DOHH2 (cell line): ENCODE results near the gene DNM1.

Experiments used
- H3F3A ChIP-seq: fragments of 200-600 bp; sonication (generic), shearing (Covaris generic); 2 replicates; pipeline ENCODE4 v1.6.0; 2016; ENCODE audit warnings: antibody characterized with exemption, mild to moderate bottlenecking; ENCODE audit not compliant: control insufficient read depth, insufficient read depth
- H3K27ac ChIP-seq: fragments of 200-600 bp; sonication (generic); 2 replicates; pipeline ENCODE4 v1.5.1; 2014; ENCODE audit warnings: low read depth, mild to moderate bottlenecking, low read length, moderate library complexity
- H3K27me3 ChIP-seq: fragments of 200-600 bp; sonication (generic); 2 replicates; pipeline ENCODE4 v1.6.1; 2014; ENCODE audit warnings: mild to moderate bottlenecking, low read length, mixed read lengths; ENCODE audit not compliant: control insufficient read depth
- H3K36me3 ChIP-seq: fragments of 200-600 bp; sonication (generic); 2 replicates; pipeline ENCODE4 v1.6.1; 2014; ENCODE audit warnings: mild to moderate bottlenecking, low read length, moderate library complexity, mixed read lengths; ENCODE audit not compliant: control insufficient read depth
- H3K4me1 ChIP-seq: fragments of 200-600 bp; sonication (generic); 2 replicates; pipeline ENCODE4 v1.6.1; 2014; ENCODE audit warnings: mild to moderate bottlenecking, low read length, mixed read lengths; ENCODE audit not compliant: control insufficient read depth
- H3K4me2 ChIP-seq: fragments of 200-600 bp; sonication (generic); 2 replicates; pipeline ENCODE4 v1.6.0; 2014; ENCODE audit warnings: mild to moderate bottlenecking, low read length, moderate library complexity
- H3K4me3 ChIP-seq: fragments of 200-600 bp; sonication (generic); 2 replicates; pipeline ENCODE4 v1.5.1; 2014; ENCODE audit warnings: mild to moderate bottlenecking, low read length, mixed read lengths
- H3K79me2 ChIP-seq: fragments of 200-600 bp; sonication (generic); 2 replicates; pipeline ENCODE4 v1.6.1; 2014; ENCODE audit warnings: mild to moderate bottlenecking, low read length, mixed read lengths; ENCODE audit not compliant: control insufficient read depth
- H3K9me2 ChIP-seq: fragments of 200-600 bp; sonication (generic); replicated peaks from 2 replicates; pipeline ENCODE4 v1.6.1; 2014; ENCODE audit warnings: mild to moderate bottlenecking, low read length, mixed read lengths; ENCODE audit not compliant: control insufficient read depth
- H3K9me3 ChIP-seq: fragments of 200-600 bp; sonication (generic); 2 replicates; pipeline ENCODE4 v1.6.1; 2014; ENCODE audit warnings: antibody characterized with exemption, low read length, mixed read lengths; ENCODE audit not compliant: control insufficient read depth, insufficient read depth
- H4K20me1 ChIP-seq: fragments of 200-600 bp; sonication (generic); 2 replicates; pipeline ENCODE4 v1.6.0; 2014; ENCODE audit warnings: low read depth, mild to moderate bottlenecking, antibody characterized with exemption, low read length, moderate library complexity; ENCODE audit not compliant: control insufficient read depth, insufficient read depth
- EZH2phosphoT487 ChIP-seq: fragments of 200-600 bp; sonication (generic); IDR thresholded peaks from 2 replicates; pipeline ENCODE4 v1.6.1; 2017; ENCODE audit warnings: borderline replicate concordance, mild to moderate bottlenecking, antibody characterized with exemption, low read length, moderate library complexity, mixed read lengths
- TF ChIP-seq, protein P1 (sequence below): fragments of 200-600 bp; sonication (generic); IDR thresholded peaks from one replicate; pipeline ENCODE4 v1.5.1; 2014; ENCODE audit warnings: antibody characterized with exemption, mild to moderate bottlenecking, low read depth, low read length; ENCODE audit not compliant: poor library complexity, severe bottlenecking

The DNM1 gene

DNA sequence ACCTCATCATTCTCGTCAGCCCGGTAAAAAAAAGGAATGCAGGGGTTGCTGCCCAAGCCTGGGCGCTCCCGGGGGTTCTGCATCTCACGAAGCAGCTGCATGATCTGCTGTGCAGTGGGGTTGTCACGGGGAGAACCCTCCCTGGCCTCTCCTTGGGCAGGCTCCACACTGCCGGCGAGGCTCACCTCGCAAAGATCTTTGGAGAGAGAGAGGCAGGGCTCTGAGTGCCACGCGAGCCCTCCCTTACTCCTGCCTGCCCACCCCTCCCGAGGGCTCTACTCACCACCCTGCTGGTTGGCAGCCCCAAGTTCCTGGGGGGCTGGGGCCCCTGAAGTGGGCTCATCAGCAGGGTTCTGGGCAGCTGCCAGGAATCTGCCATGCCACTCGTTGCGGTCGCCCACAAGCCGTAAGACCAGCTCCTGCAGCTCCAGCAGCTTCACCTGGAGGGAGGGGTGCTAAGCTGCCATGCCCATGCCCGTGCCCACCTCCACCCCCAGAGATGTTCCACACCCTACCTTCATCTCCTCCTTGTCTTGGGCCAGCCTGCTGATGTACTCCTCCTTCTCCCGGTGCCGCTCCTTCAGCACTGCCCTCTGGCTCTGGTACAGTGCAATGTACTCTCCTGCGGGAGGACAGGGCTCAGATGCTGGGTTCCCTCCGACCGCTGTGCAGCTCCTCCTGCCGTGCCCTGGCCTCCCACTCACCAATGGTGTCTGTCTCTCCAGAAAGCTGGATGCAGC lies 54.1 kb downstream of the DNM1 start:
- Histone ChIP-seq H4K20me1 (no peaks in the 10 kb centered on the region; the same call in 1 of the 2 replicates), H3K79me2 (no peaks in the 10 kb centered on the region), H3K9me3 (no peaks in the 10 kb centered on the region), H3K27ac (no peak overlapping the region), H3F3A (no peaks in the 10 kb centered on the region), H3K9me2 (no peaks in the 10 kb centered on the region), H3K4me3 (no peak overlapping the region), H3K4me2 (no peak overlapping the region), H3K36me3 (no peaks in the 10 kb centered on the region; the same call in 1 of the 2 replicates), H3K27me3 (peaks cover 9% of the 10 kb centered on the region), H3K4me1 (peaks cover 9% of the 10 kb centered on the region)
- no peak for TF ChIP-seq EZH2phosphoT487
- TF ChIP-seq, protein P1, sequence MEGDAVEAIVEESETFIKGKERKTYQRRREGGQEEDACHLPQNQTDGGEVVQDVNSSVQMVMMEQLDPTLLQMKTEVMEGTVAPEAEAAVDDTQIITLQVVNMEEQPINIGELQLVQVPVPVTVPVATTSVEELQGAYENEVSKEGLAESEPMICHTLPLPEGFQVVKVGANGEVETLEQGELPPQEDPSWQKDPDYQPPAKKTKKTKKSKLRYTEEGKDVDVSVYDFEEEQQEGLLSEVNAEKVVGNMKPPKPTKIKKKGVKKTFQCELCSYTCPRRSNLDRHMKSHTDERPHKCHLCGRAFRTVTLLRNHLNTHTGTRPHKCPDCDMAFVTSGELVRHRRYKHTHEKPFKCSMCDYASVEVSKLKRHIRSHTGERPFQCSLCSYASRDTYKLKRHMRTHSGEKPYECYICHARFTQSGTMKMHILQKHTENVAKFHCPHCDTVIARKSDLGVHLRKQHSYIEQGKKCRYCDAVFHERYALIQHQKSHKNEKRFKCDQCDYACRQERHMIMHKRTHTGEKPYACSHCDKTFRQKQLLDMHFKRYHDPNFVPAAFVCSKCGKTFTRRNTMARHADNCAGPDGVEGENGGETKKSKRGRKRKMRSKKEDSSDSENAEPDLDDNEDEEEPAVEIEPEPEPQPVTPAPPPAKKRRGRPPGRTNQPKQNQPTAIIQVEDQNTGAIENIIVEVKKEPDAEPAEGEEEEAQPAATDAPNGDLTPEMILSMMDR: no peak

DNA sequence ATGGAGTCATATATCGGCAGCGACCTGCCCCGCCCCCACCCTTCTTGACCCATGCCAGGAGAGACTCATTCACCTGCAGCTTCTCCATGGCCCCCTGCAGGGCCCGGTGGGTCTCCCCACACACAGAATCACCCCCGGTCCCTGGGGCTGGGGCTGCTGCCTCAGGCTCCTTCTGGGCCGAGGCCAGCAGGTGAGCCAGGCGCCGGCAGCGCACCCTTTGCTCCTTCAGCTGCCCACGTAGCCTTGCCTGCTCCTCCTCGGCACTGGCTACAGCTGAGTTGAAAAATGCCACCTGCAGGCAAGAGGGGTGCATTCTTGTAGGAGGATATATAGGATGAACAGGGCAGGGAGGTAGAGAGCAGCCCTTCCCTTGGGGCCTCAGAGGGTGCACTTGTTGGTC lies 54.7 kb downstream of the DNM1 start:
- no peak overlapping the region for H3K4me2 ChIP-seq
- H3K27me3 ChIP-seq: peaks cover 3% of the 10 kb centered on the region; the same call in 1 of the 2 replicates
- TF ChIP-seq, protein P1: no peak
- no peak for TF ChIP-seq EZH2phosphoT487
- peaks cover 5% of the 10 kb centered on the region for H3K4me1 ChIP-seq
- H3K36me3 ChIP-seq: no peaks in the 10 kb centered on the region; the same call in 1 of the 2 replicates
- no peaks in the 10 kb centered on the region for H3K9me3 ChIP-seq
- no peaks in the 10 kb centered on the region for H3K9me2 ChIP-seq
- no peak overlapping the region for H3K4me3 ChIP-seq
- no peaks in the 10 kb centered on the region; the same call in 1 of the 2 replicates for H4K20me1 ChIP-seq
- no peaks in the 10 kb centered on the region for H3K79me2 ChIP-seq
- no peak overlapping the region for H3K27ac ChIP-seq
- no peaks in the 10 kb centered on the region for H3F3A ChIP-seq

DNA sequence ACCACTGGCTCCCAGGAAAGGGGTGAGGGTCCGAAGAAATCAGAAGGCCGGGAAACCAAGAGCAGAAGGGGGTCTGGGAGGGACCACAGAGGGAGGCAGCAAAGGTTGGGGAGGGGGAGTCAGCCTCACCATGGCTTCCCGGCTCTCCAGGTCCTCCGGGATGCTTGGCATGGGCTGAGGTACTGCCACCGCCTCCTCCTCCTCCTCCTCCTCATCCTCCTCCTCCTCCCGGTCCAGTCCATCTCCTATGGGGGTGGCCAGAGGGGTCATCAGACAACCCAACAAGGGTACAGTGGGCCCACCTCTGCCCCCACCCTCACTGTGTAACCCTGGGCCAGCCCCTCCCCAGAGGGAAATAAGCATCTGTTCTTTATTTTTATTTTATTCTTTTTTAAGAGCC lies 55.1 kb downstream of the DNM1 start:
- H3K79me2 ChIP-seq: no peaks in the 10 kb centered on the region
- peaks cover under 1% of the 10 kb centered on the region; the same call in 1 of the 2 replicates for H3K27me3 ChIP-seq
- H3K9me2 ChIP-seq: no peaks in the 10 kb centered on the region
- no peak overlapping the region for H3K4me3 ChIP-seq
- H3K36me3 ChIP-seq: no peaks in the 10 kb centered on the region; the same call in 1 of the 2 replicates
- peaks cover 1% of the 10 kb centered on the region for H3K4me1 ChIP-seq
- TF ChIP-seq, protein P1: no peak
- TF ChIP-seq EZH2phosphoT487: no peak
- H4K20me1 ChIP-seq: no peaks in the 10 kb centered on the region; the same call in 1 of the 2 replicates
- H3K4me2 ChIP-seq: no peak overlapping the region
- no peaks in the 10 kb centered on the region for H3F3A ChIP-seq
- H3K9me3 ChIP-seq: no peaks in the 10 kb centered on the region
- H3K27ac ChIP-seq: no peak overlapping the region
